NCI-H2107 treated with DMSO at 0.1 percent for 48 hours (cell line): ENCODE measurements around the gene HSPA1L.

Experiments
- DNase-seq: peaks from one replicate; lab custom pipeline; 2025; ENCODE audit not compliant: unreplicated experiment; lab: John Stamatoyannopoulos, UW

The HSPA1L gene

GRCh38 chr6:31767096-31767645 is 47.9 kb downstream of the HSPA1L start:
- DNase-seq = no peak

DNA sequence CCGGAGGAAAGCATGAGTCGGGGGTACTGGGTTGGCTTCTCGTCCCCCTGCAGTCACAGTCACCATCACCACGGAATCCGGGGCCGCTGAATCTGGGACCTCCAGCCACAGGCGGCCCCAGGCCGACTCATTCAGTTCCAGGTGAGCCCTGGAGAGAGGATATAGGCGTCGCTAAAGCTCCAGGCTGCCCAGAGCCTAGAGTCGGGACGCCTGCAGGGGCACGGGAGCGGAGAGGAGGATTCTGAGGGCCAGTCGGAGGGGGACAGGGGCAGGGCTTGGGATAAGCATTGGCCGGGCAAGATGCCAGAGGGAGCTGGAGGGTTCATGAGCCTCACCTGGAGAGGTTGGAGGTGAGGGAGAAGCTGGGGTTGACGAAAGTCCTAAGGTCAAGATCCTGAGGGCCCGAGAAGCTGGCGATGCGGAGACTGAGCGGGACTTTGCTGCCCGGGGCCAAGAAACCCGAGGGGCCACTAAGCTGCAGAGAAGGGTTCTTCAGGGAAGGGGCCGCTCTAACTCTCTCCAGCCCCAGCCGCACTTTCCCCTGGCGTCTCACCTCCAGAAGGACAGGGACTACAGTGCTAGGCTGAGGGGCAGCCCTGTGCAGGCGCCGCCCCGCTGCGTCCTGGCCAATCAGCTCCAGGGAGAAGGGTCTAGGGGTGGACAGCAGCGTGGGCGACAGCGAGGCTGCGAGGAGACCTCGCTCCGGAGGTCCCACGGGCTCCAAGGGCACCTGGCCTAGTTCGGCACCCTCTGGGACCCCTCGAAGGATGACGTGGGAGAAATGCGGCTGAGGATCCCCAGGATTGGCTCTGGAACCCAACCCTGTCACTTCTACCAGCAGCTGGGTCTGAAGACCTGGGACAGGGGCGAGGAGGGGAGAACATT is 48.9 kb downstream of the HSPA1L start:
- DNase-seq = no peak

GRCh38 chr6:31765559-31765909 is 49.5 kb downstream of the HSPA1L start:
- DNase-seq = no peak

DNA sequence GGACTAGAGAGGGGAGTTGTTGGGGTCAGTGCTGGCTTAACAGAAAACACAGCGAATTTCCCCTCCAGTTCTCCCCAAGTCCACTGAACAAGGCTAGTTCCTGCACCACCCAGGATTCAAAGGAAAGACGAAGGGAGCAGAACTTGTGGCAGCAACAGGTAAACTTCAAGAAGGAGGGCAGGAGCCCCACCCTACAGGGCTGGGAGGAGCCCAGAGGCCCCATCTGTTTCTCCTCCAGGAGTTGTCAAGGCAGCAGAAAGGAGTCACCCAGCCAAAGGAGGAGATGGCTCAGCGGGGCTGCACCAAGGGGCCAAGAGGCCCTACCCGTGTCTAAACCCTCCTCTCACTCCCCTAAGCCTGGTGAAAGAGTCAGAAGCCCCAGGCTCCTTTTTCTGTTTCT is 50.9 kb downstream of the HSPA1L start:
- DNase-seq = no peak

GRCh38 chr6:31763619-31763940 is 51.5 kb downstream of the HSPA1L start:
- DNase-seq = no peak

DNA sequence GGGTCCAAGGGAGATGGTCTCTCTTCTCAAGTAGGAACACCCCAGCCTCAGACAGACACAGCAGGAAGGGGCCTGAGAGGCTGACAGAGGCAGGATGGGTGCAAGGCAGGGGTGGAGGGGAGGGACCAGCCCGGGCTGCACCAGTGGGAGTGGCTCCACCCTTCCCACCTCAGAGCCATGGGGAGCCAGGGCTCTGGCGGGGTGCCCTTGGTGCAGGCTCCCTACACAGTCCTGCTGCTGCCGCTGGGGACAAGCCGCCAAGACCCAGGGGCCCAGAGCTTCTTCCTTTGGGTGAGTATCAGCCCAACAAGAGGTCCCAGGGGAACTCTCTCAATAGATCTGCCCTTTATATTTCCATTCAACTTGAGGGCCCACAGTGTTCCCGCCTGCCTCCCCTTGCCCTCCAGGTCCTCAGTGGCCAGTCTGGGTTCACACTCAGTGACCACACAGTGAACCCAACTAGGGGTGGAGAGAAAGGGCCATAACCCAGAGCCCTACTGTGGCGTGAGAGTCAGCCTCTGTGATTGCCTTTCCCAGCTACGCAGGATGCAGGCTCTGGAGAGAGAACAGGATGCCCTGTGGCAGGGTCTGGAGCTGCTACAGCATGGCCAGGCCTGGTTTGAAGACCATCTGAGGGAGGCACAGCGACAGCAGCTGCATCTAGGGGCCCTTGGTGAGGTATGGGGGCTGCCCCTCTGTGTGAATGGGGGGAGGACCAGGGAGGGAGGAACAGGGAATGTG is 52.0 kb downstream of the HSPA1L start:
- no peak for DNase-seq

DNA sequence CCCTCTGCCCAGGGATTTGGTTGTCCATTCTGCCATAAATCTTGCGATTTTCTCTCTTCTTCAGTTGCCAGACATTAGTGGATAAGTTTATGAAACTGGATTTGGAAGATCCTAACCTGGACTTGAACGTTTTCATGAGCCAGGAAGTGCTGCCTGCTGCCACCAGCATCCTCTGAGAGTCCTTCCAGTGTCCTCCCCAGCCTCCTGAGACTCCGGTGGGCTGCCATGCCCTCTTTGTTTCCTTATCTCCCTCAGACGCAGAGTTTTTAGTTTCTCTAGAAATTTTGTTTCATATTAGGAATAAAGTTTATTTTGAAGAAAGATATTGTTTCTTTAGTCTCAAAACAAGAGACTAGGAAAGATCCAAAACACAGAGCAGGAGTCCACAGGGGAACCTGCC is 52.7 kb downstream of the HSPA1L start, which contains the start of gene SAPCD1:
SAPCD1 (plus strand) TSS at position 301 of the 400 bp plus-strand sequence. CDS start 399 bp downstream, outside the sequence.
- DNase-seq = no peak

- no peak for DNase-seq
Observed at GRCh38 chr6:31761343-31761742, 53.7 kb downstream of the HSPA1L start.

DNA sequence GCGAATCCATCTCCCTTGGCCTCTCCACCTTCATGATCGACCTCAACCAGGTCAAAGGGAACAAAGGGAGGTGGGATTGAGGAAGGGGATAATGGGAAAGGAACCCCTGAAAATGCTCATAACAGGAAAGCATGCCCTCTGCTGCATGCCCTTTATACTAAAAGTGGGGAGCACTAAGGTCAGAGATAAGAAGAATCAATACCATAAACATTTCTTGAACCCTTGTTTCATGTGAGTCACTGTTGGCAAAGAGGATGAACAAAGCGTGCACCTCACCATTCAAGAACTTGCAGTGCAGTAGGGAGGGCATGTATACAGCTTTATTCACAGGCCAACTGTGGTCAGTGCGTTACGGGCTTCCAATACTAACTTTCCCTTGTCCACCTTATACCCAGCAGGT is 54.3 kb downstream of the HSPA1L start:
- no peak for DNase-seq
